Measurements from ENCODE around the gene CBLB.

The CBLB gene

DNA sequence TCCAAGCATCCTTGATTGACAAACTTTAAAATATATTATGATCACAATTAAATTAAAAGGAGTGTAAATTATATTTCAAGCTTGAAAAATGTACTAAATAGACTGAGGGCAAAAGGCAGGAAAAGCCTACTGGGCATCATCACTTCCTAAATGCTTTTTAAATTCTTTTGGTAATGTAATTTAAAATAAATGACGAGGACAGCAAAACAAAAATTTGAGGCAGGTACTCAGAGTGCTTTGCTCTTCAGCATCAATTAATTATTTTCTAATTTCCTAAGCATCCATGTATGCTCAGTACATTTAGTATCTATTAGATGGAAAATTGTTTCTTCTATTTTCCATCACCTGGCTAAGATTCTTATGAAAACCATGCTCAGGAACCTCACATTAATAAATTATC, 5.2 kb downstream of the CBLB start:
- H4K8ac ChIP-seq (ENCODE audit: low read depth, low read length) = no peak overlapping the region
- H3K4me2 ChIP-seq (ENCODE audit: low read length) = no peak overlapping the region
- peaks cover 0 to 2% of the 10 kb centered on the region in 2 experiments for H3K36me3 ChIP-seq (ENCODE audit: control insufficient read depth in 1 of 2, insufficient read depth in 2 of 2, low read length in 2 of 2)
- no peak overlapping the region for H4K12ac ChIP-seq (ENCODE audit: low read depth, low read length)
- no peak overlapping the region for H3K23ac ChIP-seq (ENCODE audit: low read length)
- H3K9ac ChIP-seq (ENCODE audit: low read length) = no peak overlapping the region
- H2AFZ ChIP-seq (ENCODE audit: insufficient read depth, low read length, poor library complexity) = no peak overlapping the region
- H3K9me3 ChIP-seq (ENCODE audit: insufficient read depth, low read depth, low read length) = no peaks in the 10 kb centered on the region
- H3K4ac ChIP-seq (ENCODE audit: low read depth, low read length) = no peak overlapping the region
- peaks cover 0 to 2% of the 10 kb centered on the region in 2 experiments for H3K4me1 ChIP-seq (ENCODE audit: control insufficient read depth in 1 of 2, insufficient read depth in 2 of 2, low read length in 2 of 2)
- H3K14ac ChIP-seq (ENCODE audit: low read length) = no peak overlapping the region
- no peak overlapping the region for H2BK120ac ChIP-seq (ENCODE audit: insufficient read depth, low read length, poor library complexity)
- WGBS (ENCODE audit: extremely low coverage, insufficient coverage, insufficient read length) = no CpG with 5 or more reads among the region's 1 CpG
- peaks cover 9% of the 10 kb centered on the region for H3K79me1 ChIP-seq (ENCODE audit: low read length)
- no peak for DNase-seq
- H2BK12ac ChIP-seq (ENCODE audit: low read length) = no peak overlapping the region
- no peak overlapping the region for H3K18ac ChIP-seq (ENCODE audit: low read length)
- H3K27me3 ChIP-seq (ENCODE audit: insufficient read depth, low read length) = no peaks in the 10 kb centered on the region
- H2AK5ac ChIP-seq (ENCODE audit: low read length) = no peak overlapping the region
- H2BK5ac ChIP-seq (ENCODE audit: low read depth, low read length, poor library complexity) = no peak overlapping the region
- H3K4me3 ChIP-seq (ENCODE audit: low read depth, low read length) = no peak overlapping the region
- H3K79me2 ChIP-seq (ENCODE audit: control insufficient read depth, insufficient read depth, low read length, poor library complexity) = peaks cover 9% of the 10 kb centered on the region
- H3K27ac ChIP-seq (ENCODE audit: low read depth, low read length) = no peak overlapping the region
- H4K91ac ChIP-seq (ENCODE audit: low read depth, low read length) = no peak overlapping the region

- no CpG with 5 or more reads among the region's 3 CpGs for WGBS (ENCODE audit: extremely low coverage, insufficient coverage, insufficient read length)
- H2BK12ac ChIP-seq (ENCODE audit: low read length) = no peak overlapping the region
- peaks cover under 1% of the 10 kb centered on the region for H3K79me1 ChIP-seq (ENCODE audit: low read length)
- H2BK120ac ChIP-seq (ENCODE audit: insufficient read depth, low read length, poor library complexity) = no peak overlapping the region
- peaks cover 0 to 2% of the 10 kb centered on the region in 2 experiments for H3K36me3 ChIP-seq (ENCODE audit: control insufficient read depth in 1 of 2, insufficient read depth in 2 of 2, low read length in 2 of 2)
- H3K23ac ChIP-seq (ENCODE audit: low read length) = no peak overlapping the region
- H3K14ac ChIP-seq (ENCODE audit: low read length) = no peak overlapping the region
- no peak overlapping the region for H3K27ac ChIP-seq (ENCODE audit: low read depth, low read length)
- no peak overlapping the region for H2BK5ac ChIP-seq (ENCODE audit: low read depth, low read length, poor library complexity)
- H3K9ac ChIP-seq (ENCODE audit: low read length) = no peak overlapping the region
- H2AK5ac ChIP-seq (ENCODE audit: low read length) = no peak overlapping the region
- H2AFZ ChIP-seq (ENCODE audit: insufficient read depth, low read length, poor library complexity) = no peak overlapping the region
- no peak overlapping the region for H3K4ac ChIP-seq (ENCODE audit: low read depth, low read length)
- no peak overlapping the region for H3K4me3 ChIP-seq (ENCODE audit: low read depth, low read length)
- no peak overlapping the region for H4K8ac ChIP-seq (ENCODE audit: low read depth, low read length)
- H3K27me3 ChIP-seq (ENCODE audit: insufficient read depth, low read length) = no peaks in the 10 kb centered on the region
- H3K9me3 ChIP-seq (ENCODE audit: insufficient read depth, low read depth, low read length) = no peaks in the 10 kb centered on the region
- H3K4me1 ChIP-seq (ENCODE audit: control insufficient read depth in 1 of 2, insufficient read depth in 2 of 2, low read length in 2 of 2) = peaks cover 0 to under 1% of the 10 kb centered on the region in 2 experiments
- no peak overlapping the region for H4K91ac ChIP-seq (ENCODE audit: low read depth, low read length)
- H3K18ac ChIP-seq (ENCODE audit: low read length) = no peak overlapping the region
- peaks cover under 1% of the 10 kb centered on the region for H3K79me2 ChIP-seq (ENCODE audit: control insufficient read depth, insufficient read depth, low read length, poor library complexity)
- H3K4me2 ChIP-seq (ENCODE audit: low read length) = no peak overlapping the region
- no peak overlapping the region for H4K12ac ChIP-seq (ENCODE audit: low read depth, low read length)
- DNase-seq = no peak
Observed at GRCh38 chr3:105862217-105862616, 6.6 kb downstream of the CBLB start.

- no peak overlapping the region for H2AK5ac ChIP-seq (ENCODE audit: low read length)
- no peak overlapping the region for H2BK12ac ChIP-seq (ENCODE audit: low read length)
- no peak overlapping the region for H4K8ac ChIP-seq (ENCODE audit: low read depth, low read length)
- no peak overlapping the region for H3K4ac ChIP-seq (ENCODE audit: low read depth, low read length)
- no peaks in the 10 kb centered on the region for H3K9me3 ChIP-seq (ENCODE audit: insufficient read depth, low read depth, low read length)
- no peak overlapping the region for H2BK120ac ChIP-seq (ENCODE audit: insufficient read depth, low read length, poor library complexity)
- no peak overlapping the region for H3K9ac ChIP-seq (ENCODE audit: low read length)
- no peak for DNase-seq
- no peak overlapping the region for H3K4me3 ChIP-seq (ENCODE audit: low read depth, low read length)
- H3K14ac ChIP-seq (ENCODE audit: low read length) = no peak overlapping the region
- WGBS (ENCODE audit: extremely low coverage, insufficient coverage, insufficient read length) = no CpG with 5 or more reads among the region's 1 CpG
- no peaks in the 10 kb centered on the region for H3K79me1 ChIP-seq (ENCODE audit: low read length)
- no peak overlapping the region for H4K12ac ChIP-seq (ENCODE audit: low read depth, low read length)
- H3K4me2 ChIP-seq (ENCODE audit: low read length) = no peak overlapping the region
- no peak overlapping the region for H3K27ac ChIP-seq (ENCODE audit: low read depth, low read length)
- no peak overlapping the region for H3K23ac ChIP-seq (ENCODE audit: low read length)
- H3K18ac ChIP-seq (ENCODE audit: low read length) = no peak overlapping the region
- H3K27me3 ChIP-seq (ENCODE audit: insufficient read depth, low read length) = no peaks in the 10 kb centered on the region
- no peak overlapping the region for H2BK5ac ChIP-seq (ENCODE audit: low read depth, low read length, poor library complexity)
- no peak overlapping the region for H4K91ac ChIP-seq (ENCODE audit: low read depth, low read length)
- H3K36me3 ChIP-seq (ENCODE audit: control insufficient read depth in 1 of 2, insufficient read depth in 2 of 2, low read length in 2 of 2) = peaks cover 2% of the 10 kb centered on the region in 2 experiments
- no peak overlapping the region for H2AFZ ChIP-seq (ENCODE audit: insufficient read depth, low read length, poor library complexity)
- H3K79me2 ChIP-seq (ENCODE audit: control insufficient read depth, insufficient read depth, low read length, poor library complexity) = no peaks in the 10 kb centered on the region
- no peaks in the 10 kb centered on the region for H3K4me1 ChIP-seq (ENCODE audit: control insufficient read depth in 1 of 2, insufficient read depth in 2 of 2, low read length in 2 of 2)
Observed at GRCh38 chr3:105860641-105861040, 8.2 kb downstream of the CBLB start.

- H3K14ac ChIP-seq (ENCODE audit: low read length) = no peak overlapping the region
Observed at GRCh38 chr3:105858017-105858416, 10.8 kb downstream of the CBLB start.

More at GRCh38 chr3:105858017-105858416, 10.8 kb downstream of the CBLB start:
- Histone ChIP-seq H2BK12ac (ENCODE audit: low read length) (no peak overlapping the region), H2BK120ac (ENCODE audit: insufficient read depth, low read length, poor library complexity) (no peak overlapping the region), H4K12ac (ENCODE audit: low read depth, low read length) (no peak overlapping the region), H2AFZ (ENCODE audit: insufficient read depth, low read length, poor library complexity) (no peak overlapping the region), H3K4me3 (ENCODE audit: low read depth, low read length) (no peak overlapping the region), H3K27me3 (ENCODE audit: insufficient read depth, low read length) (no peaks in the 10 kb centered on the region), H3K79me1 (ENCODE audit: low read length) (no peaks in the 10 kb centered on the region), H3K9ac (ENCODE audit: low read length) (no peak overlapping the region), H3K4me1 (ENCODE audit: control insufficient read depth in 1 of 2, insufficient read depth in 2 of 2, low read length in 2 of 2) (no peaks in the 10 kb centered on the region), H4K8ac (ENCODE audit: low read depth, low read length) (no peak overlapping the region), H4K91ac (ENCODE audit: low read depth, low read length) (no peak overlapping the region), H3K27ac (ENCODE audit: low read depth, low read length) (no peak overlapping the region), H2BK5ac (ENCODE audit: low read depth, low read length, poor library complexity) (no peak overlapping the region), H3K4me2 (ENCODE audit: low read length) (no peak overlapping the region), H3K9me3 (ENCODE audit: insufficient read depth, low read depth, low read length) (no peaks in the 10 kb centered on the region), H3K18ac (ENCODE audit: low read length) (no peak overlapping the region), H3K79me2 (ENCODE audit: control insufficient read depth, insufficient read depth, low read length, poor library complexity) (no peaks in the 10 kb centered on the region), H3K36me3 (ENCODE audit: control insufficient read depth in 1 of 2, insufficient read depth in 2 of 2, low read length in 2 of 2) (peaks cover 5 to 6% of the 10 kb centered on the region in 2 experiments), H2AK5ac (ENCODE audit: low read length) (no peak overlapping the region), H3K4ac (ENCODE audit: low read depth, low read length) (peak overlapping the region; percentile 4), H3K23ac (ENCODE audit: low read length) (no peak overlapping the region)
- DNase-seq = no peak
- WGBS (ENCODE audit: extremely low coverage, insufficient coverage, insufficient read length) = no CpG with 5 or more reads among the region's 3 CpGs

Measured in trophoblast cell (in vitro differentiated cells and primary cell).